Measurements from ENCODE around the gene GNB1L.

Gene GNB1L

DNA sequence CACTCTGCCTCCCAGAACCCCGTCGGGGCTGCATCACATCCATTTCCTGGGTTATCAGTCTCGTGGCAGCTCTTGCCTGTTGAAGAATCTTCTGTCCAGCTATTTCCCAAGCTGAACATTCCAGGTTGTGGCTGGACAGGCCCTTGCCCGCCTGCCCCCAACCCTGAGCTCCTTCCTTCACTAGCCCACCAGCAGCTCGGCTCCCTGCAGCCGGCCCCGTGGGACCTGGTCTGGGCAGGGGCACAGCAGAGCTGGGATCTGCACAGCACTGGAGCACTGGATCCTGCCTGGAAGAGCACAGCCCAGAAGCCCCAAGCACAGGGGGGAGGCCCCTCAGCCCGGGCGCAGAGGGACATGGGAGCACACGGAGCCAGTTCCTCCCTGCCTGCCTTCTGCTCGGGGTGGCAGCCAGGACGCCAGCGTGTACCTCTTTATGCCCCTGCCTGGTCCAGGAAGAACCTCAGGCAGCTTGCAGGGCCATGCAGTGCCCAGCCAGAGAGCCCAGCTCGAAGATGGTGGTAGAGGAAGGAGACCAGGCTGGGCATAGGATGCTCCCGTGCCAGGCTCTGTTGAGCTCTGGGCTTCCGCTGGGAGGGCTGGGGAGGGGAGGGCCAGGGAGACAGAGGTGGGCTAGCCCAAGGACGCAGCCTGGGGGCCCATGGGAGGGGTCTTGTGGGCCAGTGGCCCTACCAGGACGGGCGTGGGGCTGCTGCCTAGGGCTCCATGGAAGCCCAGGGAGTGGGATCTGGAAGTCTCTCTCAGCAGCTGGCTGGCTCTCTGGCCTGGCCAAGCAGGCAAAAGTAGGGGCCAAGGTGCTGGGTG lies 16.6 kb upstream of the GNB1L start:
- H3K27ac ChIP-seq (ENCODE audit: low read depth, low read length): no peak overlapping the region
- no peak overlapping the region for H3K4me3 ChIP-seq (ENCODE audit: low read length)
- no peaks in the 10 kb centered on the region for H3K27me3 ChIP-seq (ENCODE audit: control insufficient read depth, insufficient read depth, low read length)
- no peaks in the 10 kb centered on the region for H3K36me3 ChIP-seq (ENCODE audit: control insufficient read depth, insufficient read depth, low read length)
- H3K4me1 ChIP-seq (ENCODE audit: control insufficient read depth, insufficient read depth, low read length): no peaks in the 10 kb centered on the region
- no peak overlapping the region for H3K9ac ChIP-seq (ENCODE audit: low read length)

DNA sequence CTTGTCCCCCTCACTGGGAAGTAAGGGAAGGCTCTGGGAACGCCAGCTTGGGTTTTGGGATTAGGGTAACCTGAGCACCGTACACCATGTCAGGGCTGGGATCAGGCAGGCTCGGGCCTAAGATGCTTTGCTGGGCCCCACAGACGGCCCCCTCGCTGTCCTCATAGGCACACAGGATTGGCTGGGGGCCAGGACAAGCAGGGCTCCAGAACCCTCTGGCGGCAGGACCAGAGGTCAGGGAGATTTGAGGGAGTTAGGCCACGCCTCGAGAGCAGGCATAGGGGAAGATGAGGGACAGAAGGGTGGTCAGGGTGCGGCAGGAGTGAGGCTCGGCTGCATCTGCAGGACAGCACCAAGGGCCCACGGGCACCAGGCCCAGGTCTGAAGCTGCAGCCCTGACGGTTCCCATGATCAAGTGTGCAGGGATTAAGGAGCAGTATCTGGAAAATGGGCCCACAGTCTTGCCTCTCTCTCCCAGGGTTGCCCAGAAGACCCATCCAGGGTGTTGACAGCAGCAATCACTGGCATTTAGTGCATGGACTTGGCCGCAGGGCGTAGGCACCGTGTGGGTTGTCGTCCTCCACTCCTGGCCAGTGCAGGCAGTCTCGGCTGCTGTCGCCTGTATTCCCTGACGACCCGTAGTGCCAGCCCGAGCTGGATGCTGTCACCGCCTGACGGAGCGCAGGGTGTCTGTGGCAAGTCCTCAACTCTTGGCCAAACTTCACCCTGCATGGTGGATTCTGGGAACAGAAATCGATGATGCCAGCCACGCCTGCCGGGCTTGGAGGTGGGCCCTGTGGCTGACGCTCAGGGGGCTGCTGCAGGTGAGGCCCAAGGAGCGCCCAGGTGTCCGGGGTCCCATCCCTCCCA lies 15.7 kb upstream of the GNB1L start:
- Histone ChIP-seq H3K27me3 (ENCODE audit: control insufficient read depth, insufficient read depth, low read length) (no peaks in the 10 kb centered on the region), H3K36me3 (ENCODE audit: control insufficient read depth, insufficient read depth, low read length) (no peaks in the 10 kb centered on the region), H3K27ac (ENCODE audit: low read depth, low read length) (no peak overlapping the region), H3K4me3 (ENCODE audit: low read length) (no peak overlapping the region), H3K4me1 (ENCODE audit: control insufficient read depth, insufficient read depth, low read length) (no peaks in the 10 kb centered on the region), H3K9ac (ENCODE audit: low read length) (no peak overlapping the region)

DNA sequence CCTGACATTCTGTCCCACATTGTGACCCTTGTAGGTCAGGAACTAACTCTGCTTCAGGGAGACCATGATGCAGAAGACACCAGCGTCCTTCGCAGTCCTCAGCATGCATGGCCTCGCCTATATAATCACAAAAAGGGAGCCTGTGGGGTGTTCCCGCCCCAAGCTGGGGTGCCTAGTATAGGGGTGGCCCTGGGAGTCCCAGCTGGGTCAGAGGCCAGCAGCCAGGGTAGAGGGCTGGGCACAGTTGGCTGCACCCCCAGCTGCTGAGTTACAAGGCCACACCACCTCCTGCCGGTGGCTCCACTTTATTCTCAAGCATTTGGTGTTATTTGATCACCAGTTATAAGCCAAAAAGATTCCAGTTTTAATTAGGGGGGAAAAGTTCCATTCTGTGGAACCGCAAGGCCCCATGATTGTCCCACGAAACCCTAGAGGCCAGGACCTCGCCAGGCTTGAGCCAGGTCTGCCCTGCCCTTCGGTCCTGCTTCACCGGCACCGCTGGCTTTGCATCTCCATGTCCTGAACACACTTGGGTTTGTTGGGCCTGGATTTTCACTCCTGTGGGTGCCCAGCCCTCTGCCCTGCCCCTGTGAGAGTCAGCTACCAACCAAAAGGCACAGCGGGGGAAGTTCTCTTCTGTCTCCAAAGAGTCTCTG lies 15.0 kb upstream of the GNB1L start:
- Histone ChIP-seq H3K9ac (ENCODE audit: low read length) (no peak overlapping the region), H3K36me3 (ENCODE audit: control insufficient read depth, insufficient read depth, low read length) (no peaks in the 10 kb centered on the region), H3K4me3 (ENCODE audit: low read length) (no peak overlapping the region), H3K27me3 (ENCODE audit: control insufficient read depth, insufficient read depth, low read length) (no peaks in the 10 kb centered on the region), H3K4me1 (ENCODE audit: control insufficient read depth, insufficient read depth, low read length) (no peaks in the 10 kb centered on the region), H3K27ac (ENCODE audit: low read depth, low read length) (no peak overlapping the region)

DNA sequence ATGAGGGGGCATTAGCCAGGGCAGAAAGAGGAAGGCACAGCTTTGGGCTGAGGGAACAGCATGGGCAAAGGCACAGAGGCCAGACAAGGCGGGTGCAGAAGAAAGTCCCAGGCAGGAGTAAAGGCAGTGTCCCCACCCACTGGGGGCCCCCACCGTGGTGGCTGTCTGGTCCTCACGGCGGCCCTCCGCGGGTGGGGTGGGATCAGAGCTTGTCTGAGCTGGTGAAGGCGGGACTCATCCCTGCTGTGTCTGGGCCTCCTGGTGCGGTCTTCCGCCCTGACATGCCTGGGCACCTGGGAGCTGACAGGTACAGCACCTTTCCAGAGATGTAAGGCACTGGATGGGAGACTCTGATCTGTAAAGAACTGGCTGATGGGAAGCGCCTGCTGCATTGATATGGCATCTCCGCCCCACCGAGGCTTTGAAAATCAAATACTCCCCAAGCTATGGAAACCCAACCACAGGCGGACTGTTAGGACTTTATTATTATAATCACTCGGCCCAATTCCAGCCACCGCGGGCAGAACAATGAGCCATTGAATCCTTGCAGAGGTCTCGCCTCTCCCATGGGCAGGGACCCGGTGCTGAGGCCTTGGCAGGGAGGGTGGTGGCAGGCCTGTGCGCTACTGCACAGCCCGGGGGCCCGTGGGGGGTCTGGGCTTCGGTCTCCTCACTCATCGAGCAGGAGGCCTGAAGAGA lies 14.2 kb upstream of the GNB1L start:
- H3K4me1 ChIP-seq (ENCODE audit: control insufficient read depth, insufficient read depth, low read length): no peaks in the 10 kb centered on the region
- H3K27me3 ChIP-seq (ENCODE audit: control insufficient read depth, insufficient read depth, low read length): no peaks in the 10 kb centered on the region
- no peaks in the 10 kb centered on the region for H3K36me3 ChIP-seq (ENCODE audit: control insufficient read depth, insufficient read depth, low read length)
- H3K27ac ChIP-seq (ENCODE audit: low read depth, low read length): no peak overlapping the region
- H3K4me3 ChIP-seq (ENCODE audit: low read length): no peak overlapping the region
- no peak overlapping the region for H3K9ac ChIP-seq (ENCODE audit: low read length)

DNA sequence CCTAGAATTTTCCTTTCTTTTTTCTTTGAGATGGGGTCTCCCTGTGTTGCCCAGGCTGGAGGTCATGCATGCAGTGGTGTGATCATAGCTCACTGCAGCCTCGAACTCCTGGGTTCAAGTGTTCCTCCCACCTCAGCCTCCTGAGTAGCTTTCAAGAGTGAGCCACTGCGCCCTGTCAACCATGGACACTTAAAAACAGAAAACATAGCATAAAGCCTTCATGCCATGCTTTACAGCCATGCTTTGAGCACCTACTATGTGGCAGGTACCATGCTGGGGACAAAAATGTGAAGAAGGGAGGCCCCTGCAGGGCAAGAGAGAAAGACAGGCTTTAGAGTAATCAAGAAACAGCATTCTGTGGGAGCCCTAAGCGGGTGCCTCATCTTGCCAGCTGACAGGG lies 13.7 kb upstream of the GNB1L start:
- Histone ChIP-seq H3K27me3 (ENCODE audit: control insufficient read depth, insufficient read depth, low read length) (no peaks in the 10 kb centered on the region), H3K27ac (ENCODE audit: low read depth, low read length) (no peak overlapping the region), H3K9ac (ENCODE audit: low read length) (no peak overlapping the region), H3K4me3 (ENCODE audit: low read length) (no peak overlapping the region), H3K36me3 (ENCODE audit: control insufficient read depth, insufficient read depth, low read length) (no peaks in the 10 kb centered on the region), H3K4me1 (ENCODE audit: control insufficient read depth, insufficient read depth, low read length) (no peaks in the 10 kb centered on the region)

DNA sequence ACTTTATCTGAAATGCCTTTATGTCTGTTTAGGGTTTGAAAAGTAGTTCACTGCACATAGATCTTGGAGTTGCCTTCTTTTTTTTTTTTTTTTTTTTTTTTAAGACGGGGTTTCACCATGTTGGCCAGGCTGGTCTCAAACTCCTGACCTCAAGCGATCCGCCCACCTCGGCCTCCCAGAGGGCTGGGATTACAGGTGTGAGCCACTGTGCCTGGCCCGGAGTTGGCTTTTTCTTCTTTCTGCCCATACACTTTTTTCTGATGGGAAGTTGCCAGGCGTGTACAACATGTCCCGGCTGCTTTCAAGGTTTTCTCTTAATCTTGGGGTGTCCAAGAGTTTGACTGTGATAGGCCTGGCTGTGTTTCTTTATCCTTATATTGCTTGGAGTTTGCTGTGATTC lies 12.9 kb upstream of the GNB1L start:
- Histone ChIP-seq H3K9ac (ENCODE audit: low read length) (no peak overlapping the region), H3K27ac (ENCODE audit: low read depth, low read length) (no peak overlapping the region)

DNA sequence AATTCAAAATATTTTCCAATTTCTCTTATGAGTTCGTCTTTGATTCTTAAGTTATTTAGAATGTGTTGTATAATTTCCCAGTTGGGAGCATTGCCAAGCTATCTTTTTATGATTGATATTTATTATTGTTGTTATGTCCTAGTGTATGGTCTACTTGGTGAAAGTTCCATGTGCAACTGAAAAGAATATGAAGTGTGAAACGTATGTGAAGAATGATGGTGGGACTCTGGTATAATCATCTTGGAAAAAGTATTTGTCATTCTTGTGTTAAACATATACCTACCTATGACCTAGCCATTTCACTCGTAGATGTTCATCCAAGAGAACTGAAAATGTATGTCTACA lies 12.0 kb upstream of the GNB1L start:
- no peaks in the 10 kb centered on the region for H3K27me3 ChIP-seq (ENCODE audit: control insufficient read depth, insufficient read depth, low read length)
- no peak overlapping the region for H3K9ac ChIP-seq (ENCODE audit: low read length)
- no peak overlapping the region for H3K27ac ChIP-seq (ENCODE audit: low read depth, low read length)
- no peak overlapping the region for H3K4me3 ChIP-seq (ENCODE audit: low read length)
- no peaks in the 10 kb centered on the region for H3K4me1 ChIP-seq (ENCODE audit: control insufficient read depth, insufficient read depth, low read length)
- H3K36me3 ChIP-seq (ENCODE audit: control insufficient read depth, insufficient read depth, low read length): no peaks in the 10 kb centered on the region

More for the DNA sequence above, 12.9 kb upstream of the GNB1L start:
- Histone ChIP-seq H3K36me3 (ENCODE audit: control insufficient read depth, insufficient read depth, low read length) (no peaks in the 10 kb centered on the region), H3K4me1 (ENCODE audit: control insufficient read depth, insufficient read depth, low read length) (no peaks in the 10 kb centered on the region), H3K27me3 (ENCODE audit: control insufficient read depth, insufficient read depth, low read length) (no peaks in the 10 kb centered on the region), H3K4me3 (ENCODE audit: low read length) (no peak overlapping the region)

DNA sequence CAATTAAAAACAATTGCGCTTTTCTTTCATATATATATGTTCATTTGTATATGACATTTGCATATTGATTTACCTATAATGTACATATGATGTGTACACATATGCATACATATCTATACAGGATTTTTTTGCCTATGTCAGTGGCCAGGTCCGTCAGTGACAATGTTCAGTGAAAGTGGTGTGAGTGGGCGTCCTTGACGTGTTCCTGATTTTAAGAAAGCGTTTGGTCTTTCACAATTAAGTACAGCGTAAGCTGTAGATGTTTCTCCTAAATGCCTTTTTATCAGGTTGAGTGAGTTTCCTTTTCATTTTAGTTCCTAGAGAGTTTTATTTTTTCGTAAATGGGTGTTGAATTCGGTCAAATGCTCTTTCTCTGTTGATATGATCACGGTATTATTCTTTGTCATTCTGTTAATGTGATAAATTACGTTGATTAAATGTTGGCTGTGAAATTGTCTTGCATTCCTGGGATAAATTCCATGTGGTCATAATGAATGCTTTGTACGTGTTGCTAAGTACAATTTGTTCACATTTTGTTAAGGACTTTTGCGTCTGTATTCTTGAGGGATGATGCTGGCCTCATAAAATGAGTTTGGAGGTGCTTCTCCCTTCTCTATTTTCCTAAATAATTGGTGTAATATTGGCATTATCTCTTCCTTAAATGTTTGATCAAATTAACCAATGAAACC lies 10.6 kb upstream of the GNB1L start:
- H3K4me3 ChIP-seq (ENCODE audit: low read length): no peak overlapping the region
- H3K27me3 ChIP-seq (ENCODE audit: control insufficient read depth, insufficient read depth, low read length): no peaks in the 10 kb centered on the region

DNA sequence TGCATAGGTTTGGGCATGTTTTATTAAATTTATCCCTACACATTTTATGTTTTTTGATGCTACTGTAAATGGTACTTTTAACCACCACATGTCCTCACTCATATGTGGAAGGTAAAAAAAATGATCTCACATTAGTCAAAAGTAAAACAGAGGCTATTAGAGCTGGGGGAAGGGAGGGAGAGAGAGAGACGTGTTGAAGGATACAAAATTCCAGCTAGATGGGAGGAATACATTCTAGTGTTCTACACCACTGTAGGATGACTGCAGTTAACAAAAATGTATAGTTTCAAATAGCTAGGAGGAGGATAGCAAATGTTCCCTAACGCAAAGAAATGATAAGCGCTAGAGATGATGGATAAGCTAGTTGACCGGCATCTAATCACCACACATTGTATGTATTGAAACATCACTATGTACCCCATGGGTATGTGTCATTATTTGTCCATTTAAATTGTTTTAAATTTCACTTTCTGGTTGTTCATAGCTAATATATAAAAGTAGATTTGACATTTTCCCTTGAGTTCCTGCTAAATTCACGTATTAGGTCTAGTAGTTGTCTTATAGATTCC lies 9.9 kb upstream of the GNB1L start:
- Histone ChIP-seq H3K27ac (ENCODE audit: low read depth, low read length) (no peak overlapping the region), H3K36me3 (ENCODE audit: control insufficient read depth, insufficient read depth, low read length) (no peaks in the 10 kb centered on the region), H3K4me1 (ENCODE audit: control insufficient read depth, insufficient read depth, low read length) (no peaks in the 10 kb centered on the region), H3K4me3 (ENCODE audit: low read length) (no peak overlapping the region), H3K27me3 (ENCODE audit: control insufficient read depth, insufficient read depth, low read length) (no peaks in the 10 kb centered on the region), H3K9ac (ENCODE audit: low read length) (no peak overlapping the region)

More for the DNA sequence above, 10.6 kb upstream of the GNB1L start:
- no peaks in the 10 kb centered on the region for H3K36me3 ChIP-seq (ENCODE audit: control insufficient read depth, insufficient read depth, low read length)
- H3K4me1 ChIP-seq (ENCODE audit: control insufficient read depth, insufficient read depth, low read length): no peaks in the 10 kb centered on the region
- H3K9ac ChIP-seq (ENCODE audit: low read length): no peak overlapping the region
- no peak overlapping the region for H3K27ac ChIP-seq (ENCODE audit: low read depth, low read length)

DNA sequence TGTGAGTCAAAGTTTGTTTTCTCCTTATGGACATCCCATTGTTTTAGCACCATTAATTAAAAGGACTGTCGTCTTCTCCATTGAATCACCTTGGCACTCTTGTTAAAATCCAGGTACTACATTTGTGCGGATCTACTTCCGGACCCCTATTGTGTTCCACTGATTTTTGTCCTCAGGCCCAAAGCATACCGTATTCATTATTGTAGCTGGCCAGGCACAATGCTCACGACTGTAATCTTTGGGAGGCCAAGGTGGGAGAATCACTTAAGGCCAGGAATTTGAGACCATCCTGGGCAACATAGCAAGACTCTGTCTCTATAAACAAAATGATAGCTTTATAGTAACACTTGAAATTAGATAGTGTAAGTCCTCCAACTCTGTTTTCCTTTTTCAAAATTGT lies 8.9 kb upstream of the GNB1L start:
- Histone ChIP-seq H3K4me1 (ENCODE audit: control insufficient read depth, insufficient read depth, low read length) (no peaks in the 10 kb centered on the region), H3K4me3 (ENCODE audit: low read length) (no peak overlapping the region), H3K27ac (ENCODE audit: low read depth, low read length) (no peak overlapping the region), H3K9ac (ENCODE audit: low read length) (no peak overlapping the region), H3K27me3 (ENCODE audit: control insufficient read depth, insufficient read depth, low read length) (no peaks in the 10 kb centered on the region), H3K36me3 (ENCODE audit: control insufficient read depth, insufficient read depth, low read length) (no peaks in the 10 kb centered on the region)

DNA sequence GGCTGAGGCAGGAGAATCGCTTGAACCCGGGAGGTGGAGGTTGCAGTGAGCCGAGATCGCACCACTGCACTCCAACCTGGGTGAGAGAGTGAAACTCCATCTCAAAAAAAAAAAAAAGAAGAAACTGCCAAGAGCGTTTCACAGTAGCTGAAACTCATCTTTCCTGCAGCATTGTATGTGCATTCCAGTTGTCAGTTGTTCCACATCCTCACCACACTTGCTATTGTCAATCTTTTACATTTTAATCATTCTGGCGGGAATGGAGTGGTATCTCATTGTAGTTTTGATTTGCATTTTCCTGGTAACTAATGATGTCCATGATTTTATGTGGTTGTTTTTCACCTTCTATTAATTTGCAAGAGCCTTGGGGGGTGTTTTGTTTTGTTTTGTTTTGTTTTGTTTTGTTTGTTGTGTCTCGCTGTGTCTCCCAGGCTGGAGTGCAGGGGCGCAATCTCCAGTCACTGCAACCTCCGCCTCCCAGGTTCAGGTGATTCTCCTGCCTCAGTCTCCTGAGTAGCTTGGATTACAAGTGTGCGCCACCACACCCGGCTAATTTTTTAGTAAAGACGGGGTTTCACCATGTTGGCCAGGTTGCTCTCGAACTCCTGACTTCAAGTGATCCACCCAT lies 8.1 kb upstream of the GNB1L start:
- H3K4me1 ChIP-seq (ENCODE audit: control insufficient read depth, insufficient read depth, low read length): no peaks in the 10 kb centered on the region
- no peak overlapping the region for H3K27ac ChIP-seq (ENCODE audit: low read depth, low read length)
- no peaks in the 10 kb centered on the region for H3K27me3 ChIP-seq (ENCODE audit: control insufficient read depth, insufficient read depth, low read length)
- no peak overlapping the region for H3K9ac ChIP-seq (ENCODE audit: low read length)
- no peak overlapping the region for H3K4me3 ChIP-seq (ENCODE audit: low read length)
- H3K36me3 ChIP-seq (ENCODE audit: control insufficient read depth, insufficient read depth, low read length): no peaks in the 10 kb centered on the region
